ENCODE results near the gene JCHAIN. TPM values are rescaled to one million over a fixed set of nuclear protein-coding genes. Genes with fewer than 3 reads are reported as not detected.

JCHAIN gene
- total and polyA plus RNA-seq, 2 of the 13 experiments (the other 11 are each of a cell fraction or from before 2014, with no cell fraction given) = not detected

GRCh38 chr4:70687821-70688794 is 21.8 kb upstream of the JCHAIN start, which contains the start of gene UTP3 (continued):
- TF ChIP-seq TFAP4 (IDR thresholded peaks at IDR 0.05; ENCODE audit: borderline replicate concordance, low read depth) (peak; percentile 50; the same call in 1 of the 2 replicates), CREBL2 (CRISPR knock-in tag; IDR thresholded peaks at IDR 0.05; ENCODE audit: borderline replicate concordance) (no peak; the same call in 1 of the 2 replicates), ZNF543 (CRISPR knock-in tag; IDR thresholded peaks at IDR 0.05) (peak; percentile 82), BCL3 (CRISPR knock-in tag; IDR thresholded peaks at IDR 0.05) (peak; percentile 54; the same call in 1 of the 2 replicates), ZNF720 (CRISPR knock-in tag; IDR thresholded peaks at IDR 0.05) (no peak), ZFYVE20 (CRISPR knock-in tag; IDR thresholded peaks at IDR 0.05; ENCODE audit: borderline replicate concordance, low read depth) (0 out of 2 replicates have a peak, but pooled peaks have one; percentile 12), THAP8 (CRISPR knock-in tag; IDR thresholded peaks at IDR 0.05; ENCODE audit: borderline replicate concordance) (no peak; the same call in 1 of the 2 replicates), ZBED4 (CRISPR knock-in tag; IDR thresholded peaks at IDR 0.05; ENCODE audit: borderline replicate concordance) (peak; percentile 72; the same call in 1 of the 2 replicates), ZFX (CRISPR knock-in tag; IDR thresholded peaks at IDR 0.05; ENCODE audit: low read depth) (peak; percentile 86), ZC3H13 (CRISPR knock-in tag; IDR thresholded peaks at IDR 0.05) (no peak; the same call in none of the 2 replicates), ZBTB10 (CRISPR knock-in tag; IDR thresholded peaks at IDR 0.05; ENCODE audit: borderline replicate concordance) (peak; percentile 11; the same call in 1 of the 2 replicates), KDM6A (CRISPR knock-in tag; IDR thresholded peaks at IDR 0.05; ENCODE audit: low read depth) (no peak), THAP9 (CRISPR knock-in tag; IDR thresholded peaks at IDR 0.05; ENCODE audit: borderline replicate concordance) (peak; percentile 88)
